NCI-H2196 (cell line): ENCODE results near the gene MRPS18A.
"Not testable (repeated sequence)": the region's sequence is repeated elsewhere in the genome, so short reads cannot be mapped to it uniquely, and the experiment has no call there.

ENCODE experiments used
- DNase-seq: peaks from one replicate; lab custom pipeline; 2025; ENCODE audit not compliant: unreplicated experiment; lab: John Stamatoyannopoulos, UW

MRPS18A gene

DNA sequence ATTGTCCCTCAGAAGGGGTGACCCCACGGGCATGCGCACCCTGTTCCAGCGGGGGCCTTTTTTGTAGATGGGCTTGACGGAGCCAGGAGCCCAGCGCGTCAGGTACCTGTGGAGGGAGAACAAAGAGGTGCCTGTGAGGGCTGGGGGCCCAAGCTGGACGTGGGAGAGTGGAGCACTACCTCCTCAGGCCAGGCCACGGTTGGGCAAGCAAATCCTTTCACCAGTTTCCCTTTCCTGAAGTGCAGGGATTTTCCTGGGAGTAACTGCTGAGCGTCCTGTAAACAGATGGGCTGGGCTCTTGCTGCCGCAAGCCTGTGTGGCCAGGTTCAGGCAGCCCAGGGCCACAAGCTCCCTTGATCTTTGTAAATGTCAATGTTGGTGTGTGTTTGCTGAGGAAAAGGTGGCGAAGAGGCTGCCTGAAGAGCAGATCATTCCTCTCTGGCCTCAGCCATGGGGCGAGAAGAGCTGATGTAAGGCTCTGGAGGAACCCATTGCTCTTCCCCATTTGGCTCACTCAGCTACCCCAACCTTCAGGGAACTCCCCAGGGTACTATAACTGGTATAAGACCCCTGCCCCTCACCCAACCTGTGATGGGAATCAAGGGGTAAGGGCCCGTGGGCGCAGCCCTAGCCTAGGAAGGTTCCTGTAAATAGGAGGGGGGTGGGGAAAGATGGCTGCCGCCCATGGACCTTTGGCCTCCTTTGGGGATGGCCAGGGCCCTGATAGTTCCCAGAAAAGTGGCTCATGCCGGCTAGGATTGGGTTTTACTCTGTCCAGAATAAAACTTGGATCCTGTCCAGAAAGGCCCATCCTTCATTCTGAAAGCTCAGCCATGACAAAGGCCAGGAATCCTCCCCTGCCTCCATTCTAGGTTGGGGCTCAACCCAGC lies 15.5 kb downstream of the MRPS18A start:
- no peak for DNase-seq

DNA sequence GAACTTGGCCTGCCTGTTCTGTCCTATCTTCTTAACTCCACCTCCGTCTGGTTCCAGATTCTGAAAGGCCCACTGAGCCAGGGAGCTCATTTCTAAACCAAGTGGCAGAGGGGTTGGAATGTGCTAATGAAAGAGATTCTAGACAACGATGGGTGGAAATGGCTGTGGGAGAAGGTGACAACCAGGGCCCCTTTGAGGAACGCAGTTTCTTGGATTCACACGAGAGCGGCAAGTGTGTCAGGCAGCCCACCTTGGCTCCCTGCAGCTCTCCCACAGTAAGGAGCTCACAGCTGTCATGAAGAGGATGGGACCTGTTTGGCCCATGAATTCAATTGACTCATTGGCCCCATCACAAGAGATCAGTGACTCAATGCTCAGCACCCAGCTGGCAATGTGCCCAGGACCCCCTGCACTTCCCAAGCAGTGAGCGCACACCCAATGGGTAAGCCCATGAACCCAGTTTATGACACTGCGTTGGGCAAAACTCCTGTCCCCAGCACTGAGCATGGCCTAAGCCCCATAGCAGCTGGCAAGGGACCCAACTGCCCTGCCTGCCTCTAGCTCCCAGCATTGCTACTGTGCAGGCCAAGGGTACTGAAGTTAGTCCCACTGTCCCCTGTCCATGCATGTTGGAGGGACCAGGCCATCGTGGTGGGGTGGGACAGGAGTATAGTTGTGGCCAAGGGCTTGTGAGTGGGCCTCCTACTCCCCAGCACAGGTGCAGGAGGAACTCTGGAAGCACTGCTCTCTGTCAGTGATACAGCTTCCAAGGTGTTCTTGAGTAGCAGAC lies 16.4 kb downstream of the MRPS18A start:
- no peak for DNase-seq

DNA sequence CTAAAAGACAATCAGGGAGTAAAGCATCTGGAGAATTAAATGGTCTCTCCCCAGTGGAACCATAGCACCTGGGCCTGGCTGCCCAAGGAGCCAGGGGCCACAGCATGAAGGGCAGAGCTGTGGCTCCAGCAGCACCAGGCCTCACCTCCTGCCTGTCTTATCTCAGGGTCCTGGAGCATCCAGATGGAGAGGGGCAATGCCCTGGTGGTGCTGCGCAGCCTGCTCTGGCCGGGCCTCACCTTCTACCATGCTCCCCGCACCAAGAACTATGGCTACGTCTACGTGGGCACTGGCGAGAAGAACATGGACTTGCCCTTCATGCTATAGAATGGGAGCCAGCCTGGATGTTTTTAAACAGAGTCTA lies 17.0 kb downstream of the MRPS18A start:
- DNase-seq = no peak

DNA sequence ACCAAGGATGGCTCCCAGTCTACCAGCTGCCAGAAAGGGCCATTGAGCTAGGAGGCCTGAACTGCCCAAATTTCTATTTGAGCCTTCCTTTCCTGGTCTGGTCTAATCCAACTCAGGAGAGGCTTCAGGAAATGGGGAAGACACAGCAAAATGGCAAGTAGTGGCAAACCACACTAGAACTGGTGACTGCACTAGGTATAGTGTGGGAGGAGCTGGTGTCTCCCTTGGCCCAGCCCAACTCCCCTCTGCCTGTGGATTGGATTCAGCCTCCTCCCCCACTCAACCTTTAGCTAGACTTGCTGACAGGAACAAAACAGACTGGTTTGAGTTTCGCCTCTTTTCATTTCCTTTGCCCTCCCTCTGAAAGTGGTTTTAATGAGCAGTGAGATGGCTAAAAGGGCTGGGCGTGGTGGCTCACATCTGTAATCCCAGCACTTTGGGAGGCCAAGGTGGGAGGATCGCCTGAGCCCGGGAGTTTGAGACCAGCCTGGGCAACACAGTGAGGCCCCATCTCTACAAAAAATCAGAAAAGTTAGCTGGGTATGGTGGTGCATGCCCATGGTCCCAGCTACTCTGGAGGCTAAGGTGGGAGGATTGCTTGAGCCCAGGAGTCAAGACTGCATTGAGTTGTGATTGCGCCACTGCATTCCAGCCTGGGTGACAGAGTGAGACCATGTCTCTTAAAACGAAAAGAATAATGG lies 17.5 kb downstream of the MRPS18A start:
- DNase-seq = no peak

DNA sequence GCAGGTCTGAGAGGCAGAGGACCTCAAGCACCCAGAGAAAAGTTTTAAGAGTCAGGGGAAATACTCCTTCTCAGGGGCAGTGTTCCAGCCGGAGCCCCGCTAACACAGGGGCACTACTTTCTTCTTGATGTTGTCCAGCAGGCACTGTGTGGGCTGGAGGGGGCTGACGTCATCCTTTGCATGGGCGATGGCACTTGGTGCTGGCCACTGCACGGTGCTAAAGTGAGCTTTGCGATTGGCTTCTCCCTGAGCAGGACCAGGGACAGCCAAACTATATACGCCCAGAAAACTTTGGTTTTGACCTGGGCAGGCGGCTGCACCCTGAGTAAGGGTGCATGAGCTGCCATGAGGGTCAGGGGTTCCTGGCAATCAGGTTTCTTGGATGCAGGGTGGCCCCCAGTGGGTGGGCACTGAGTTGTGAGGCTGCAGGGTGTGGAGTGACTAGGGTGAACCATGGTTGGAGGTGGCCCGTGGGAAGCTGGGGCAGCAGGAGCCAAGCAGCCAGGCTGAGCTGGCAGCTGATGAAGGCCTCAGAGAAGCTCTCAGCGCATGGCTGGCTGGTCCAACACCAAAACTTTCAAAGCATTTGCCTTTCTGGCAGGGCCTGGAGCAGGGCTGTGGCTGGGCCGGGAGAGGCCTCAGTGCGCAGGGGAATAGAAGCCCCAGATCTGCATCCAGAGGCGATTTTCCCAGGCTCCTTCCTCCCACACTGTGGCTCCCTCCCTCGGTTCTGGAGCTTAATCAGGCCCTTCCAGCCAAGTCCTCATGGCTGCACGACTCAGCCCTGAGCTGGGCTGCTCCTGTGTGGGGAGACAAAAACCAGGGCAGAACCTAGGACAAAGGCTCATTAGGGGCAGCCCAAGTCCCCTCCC lies 18.3 kb downstream of the MRPS18A start:
- DNase-seq = no peak

DNA sequence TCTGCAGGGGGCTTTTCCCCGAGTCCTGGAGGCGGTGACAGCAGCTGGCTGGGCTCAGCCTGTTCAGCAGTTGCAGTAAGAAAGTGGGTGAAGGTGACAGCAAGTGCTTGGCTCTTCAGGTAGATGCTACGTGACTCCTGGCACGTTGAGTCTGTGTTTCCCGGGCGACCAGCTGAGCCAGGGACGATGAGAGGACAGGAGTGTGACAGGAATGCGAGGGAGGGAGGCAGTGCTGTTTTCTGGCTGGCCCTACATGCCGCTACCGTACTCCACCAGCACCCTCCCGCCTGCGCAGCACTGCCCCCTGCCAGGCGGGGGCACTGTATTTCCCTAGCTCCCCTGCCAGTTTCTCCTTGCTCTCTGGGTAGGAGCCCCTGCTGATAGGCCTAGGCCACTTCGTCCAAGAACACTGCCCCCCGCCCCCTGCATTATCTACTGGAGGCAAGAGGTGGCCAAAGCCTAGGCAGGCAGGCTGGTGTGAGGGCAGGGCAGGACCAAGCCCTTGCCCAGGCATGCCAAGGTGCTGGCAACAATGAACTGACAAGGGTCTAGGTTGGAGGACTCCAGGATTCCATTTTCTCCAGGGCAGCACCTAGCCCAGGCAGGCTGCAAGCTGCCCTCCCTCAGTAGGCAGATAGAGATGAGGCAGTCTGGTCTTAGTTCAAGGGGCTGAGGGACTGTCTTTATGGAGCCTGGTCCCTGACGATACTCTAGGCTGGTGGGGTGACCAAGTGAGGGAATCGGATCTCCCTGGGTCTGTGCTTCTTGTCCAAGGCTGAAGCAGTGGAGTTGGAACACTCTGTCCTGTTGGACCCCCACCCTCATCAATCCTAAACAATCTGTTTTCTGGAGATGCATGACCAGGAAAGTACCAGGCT lies 19.2 kb downstream of the MRPS18A start:
- peak; percentile 46 for DNase-seq

DNA sequence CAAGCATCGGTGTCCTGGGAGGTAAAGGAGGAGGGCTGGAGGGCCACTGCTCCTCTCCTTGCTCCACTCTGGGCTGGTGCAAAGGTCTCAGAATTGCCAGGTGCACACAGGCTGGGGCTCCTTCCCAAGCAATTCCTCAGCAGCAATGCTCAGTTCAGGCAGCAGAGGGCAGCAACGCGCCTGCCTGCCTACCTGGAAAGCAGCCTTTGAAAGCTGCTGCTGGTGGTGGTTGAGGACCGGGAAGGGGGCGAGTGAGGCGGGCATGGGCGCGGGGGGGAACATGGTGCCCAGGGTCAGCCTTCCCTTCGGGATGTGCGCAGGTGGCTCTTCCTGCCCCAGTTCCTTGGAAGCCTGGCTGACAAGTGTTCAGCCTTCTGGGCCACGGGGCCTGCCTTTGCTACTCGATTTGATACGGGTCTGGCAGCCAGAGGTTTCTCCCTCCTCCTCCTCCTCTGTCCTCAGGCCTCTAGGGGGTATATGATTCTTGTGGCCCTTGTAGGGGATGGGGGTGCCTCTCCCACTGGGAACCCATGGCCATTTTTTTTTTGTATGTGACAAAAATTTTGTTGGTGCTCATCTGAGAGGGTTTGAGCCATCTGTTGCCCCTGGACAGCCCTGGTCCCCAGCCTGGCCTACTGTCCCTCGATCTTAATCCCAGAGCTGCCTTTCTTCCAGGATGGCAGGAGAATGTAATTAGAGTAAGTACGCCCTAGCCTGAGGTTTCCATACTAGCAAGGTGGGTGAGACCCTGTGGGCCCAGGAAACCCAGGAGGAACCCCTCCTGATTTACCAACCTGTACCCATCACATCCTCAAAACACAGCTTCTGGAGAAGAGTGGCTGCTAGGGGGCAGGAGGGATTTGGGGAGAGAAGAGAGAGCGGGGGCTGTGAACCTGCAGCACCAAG lies 20.1 kb downstream of the MRPS18A start:
- DNase-seq = peak; percentile 84

DNA sequence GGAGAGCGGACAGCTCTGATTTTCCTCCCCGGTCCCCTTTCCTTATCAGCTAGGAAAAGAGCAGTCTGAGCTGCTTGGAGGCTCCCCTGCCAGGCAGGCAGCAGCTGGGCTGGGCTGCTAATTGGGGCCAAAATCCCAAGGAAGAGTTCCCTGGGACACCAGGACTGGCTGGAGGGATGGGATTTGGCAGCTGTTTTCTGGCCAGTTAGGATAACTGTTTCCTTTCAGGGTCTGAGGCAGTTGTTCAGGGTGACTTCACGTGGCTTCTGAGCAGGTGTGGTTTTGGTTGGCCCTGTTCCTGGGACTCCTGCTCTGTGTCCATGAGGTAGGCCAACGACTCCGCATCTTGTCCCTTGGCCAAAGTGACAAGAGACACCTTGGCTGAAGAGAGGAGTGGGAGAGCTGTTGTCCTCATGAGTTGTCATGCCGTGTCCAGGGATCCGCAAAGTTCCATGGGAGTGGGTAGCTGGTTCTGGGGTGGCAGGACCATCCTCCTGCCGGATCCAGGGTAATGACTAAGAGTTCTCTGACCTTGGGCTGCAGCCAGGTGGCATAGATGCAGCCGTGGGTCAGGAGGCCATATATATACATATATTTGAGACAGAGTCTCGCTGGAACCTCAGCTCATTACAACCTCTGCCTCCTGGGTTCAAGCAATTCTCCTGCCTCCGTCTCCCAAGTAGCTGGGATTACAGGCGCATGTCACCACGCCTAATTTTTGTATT lies 21.2 kb downstream of the MRPS18A start:
- DNase-seq = no peak

DNA sequence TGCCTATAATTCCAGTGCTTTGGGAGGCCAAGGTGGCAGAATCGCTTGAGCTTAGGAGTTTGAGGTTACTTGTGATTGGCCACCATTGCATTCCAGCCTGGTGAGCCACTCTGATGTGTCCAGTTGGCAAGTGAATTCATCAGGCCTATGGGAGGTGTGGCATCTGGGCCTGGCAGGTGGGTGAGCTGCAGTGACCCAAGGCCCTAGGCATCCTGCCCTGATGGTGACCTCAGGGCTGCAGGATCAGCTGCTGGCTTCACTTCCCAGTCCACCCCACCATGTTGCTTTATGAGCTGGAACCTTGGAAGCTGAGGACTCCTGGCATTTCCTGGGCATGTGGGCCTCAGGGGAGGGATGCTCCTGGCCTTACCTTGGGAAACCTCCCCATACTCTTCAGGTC lies 22.2 kb downstream of the MRPS18A start:
- DNase-seq = no peak

DNA sequence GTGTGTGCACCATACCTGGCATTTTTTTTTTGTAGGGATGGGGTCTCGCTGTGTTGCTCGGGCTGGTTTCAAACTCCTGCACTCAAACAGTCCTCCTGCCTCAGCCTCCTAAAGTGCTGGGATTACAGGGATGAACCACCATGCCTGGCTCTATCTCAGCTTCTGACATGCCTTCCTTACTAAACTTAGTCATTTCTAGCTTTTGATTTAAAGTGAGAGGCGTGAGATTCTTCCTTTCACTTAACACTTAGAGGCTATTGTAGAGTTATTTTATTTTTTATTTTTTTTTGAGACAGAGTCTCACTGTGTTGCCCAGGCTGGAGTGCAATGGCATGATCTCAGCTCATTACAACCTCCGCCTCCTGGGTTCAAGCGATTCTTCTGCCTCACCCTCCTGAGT lies 24.6 kb downstream of the MRPS18A start:
- not testable (repeated sequence) for DNase-seq

DNA sequence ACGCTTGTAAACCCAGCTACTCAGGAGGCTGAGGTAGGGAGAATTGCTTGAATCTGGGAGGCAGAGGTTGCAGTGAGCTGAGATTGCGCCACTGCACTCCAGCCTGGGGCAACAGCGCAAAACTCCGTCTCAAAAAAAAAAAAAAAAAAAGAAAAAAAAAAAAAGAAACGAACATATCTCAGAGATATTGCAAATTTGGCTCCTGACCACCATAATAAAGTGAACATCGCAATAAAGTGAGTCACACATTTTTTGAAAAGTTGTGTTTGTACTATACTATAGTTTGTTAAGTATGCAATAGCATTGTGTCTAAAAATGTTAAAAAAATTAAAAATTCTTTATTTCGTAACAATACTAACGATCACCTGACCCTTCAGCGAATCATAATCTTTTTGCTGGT lies 29.4 kb downstream of the MRPS18A start:
- no peak for DNase-seq

DNA sequence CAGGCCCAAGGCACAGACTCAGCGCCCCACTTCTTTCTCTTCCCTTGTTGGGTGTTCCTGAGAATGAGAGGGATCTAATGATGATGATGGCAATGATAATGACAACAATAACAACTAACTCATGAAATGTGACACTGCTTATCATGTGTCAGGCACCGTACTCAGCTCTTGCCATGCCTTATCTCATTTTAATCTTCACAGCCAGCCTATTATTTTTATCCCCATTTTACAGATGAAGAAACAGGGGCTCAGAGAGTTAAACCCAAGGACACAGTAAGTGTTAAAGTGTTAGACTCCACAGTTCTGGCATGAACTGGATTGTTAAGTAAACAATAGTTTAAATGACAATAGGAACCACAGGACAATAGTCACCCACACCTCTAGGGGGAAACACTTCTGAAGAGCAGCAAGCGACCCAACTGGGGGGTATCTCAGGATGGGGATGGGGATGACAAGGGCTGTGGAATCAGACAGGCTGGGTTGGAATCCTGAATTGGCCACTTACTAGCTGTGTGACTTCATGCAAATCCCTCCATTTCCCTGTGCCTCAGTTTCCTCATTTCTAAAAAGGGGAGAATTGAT lies 30.3 kb downstream of the MRPS18A start:
- no peak for DNase-seq

DNA sequence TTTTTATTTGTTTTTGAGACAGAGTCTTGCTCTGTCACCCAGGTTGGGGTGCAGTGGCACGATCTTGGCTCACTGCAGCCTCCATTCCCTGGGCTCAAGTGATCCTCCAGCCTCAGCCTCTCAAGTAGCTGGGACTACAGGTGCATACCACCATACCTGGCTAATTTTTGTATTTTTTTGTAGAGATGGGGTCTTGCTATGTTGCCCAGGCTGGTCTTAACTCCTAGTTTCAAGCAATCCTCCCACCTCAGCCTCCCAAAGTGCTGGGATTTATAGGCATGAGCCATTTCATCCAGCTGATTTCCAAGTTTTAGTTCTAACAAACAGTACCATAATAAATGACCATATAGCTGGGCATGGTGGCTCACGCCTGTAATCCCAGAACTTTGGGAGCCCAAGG lies 34.8 kb downstream of the MRPS18A start:
- not testable (repeated sequence) for DNase-seq

DNA sequence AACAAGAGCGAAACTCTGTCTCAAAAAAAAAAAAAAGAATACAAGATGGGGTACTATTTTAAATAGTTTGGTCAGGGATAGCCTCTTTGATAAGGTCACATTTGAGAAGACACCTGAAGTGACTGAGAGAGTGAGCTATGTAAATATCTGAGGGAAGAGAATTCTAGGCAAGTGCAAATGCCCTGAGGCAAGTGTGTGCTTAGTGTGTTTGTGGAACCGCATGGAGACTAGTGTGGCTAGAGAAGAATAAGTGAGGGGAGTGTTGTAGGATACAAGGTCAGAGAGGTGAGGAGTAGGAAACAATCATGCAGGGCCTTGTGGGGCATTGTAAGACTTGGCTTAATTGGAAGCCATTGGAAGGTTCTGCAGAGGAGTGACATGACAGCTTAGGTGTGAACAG lies 39.3 kb downstream of the MRPS18A start:
- DNase-seq = no peak

DNA sequence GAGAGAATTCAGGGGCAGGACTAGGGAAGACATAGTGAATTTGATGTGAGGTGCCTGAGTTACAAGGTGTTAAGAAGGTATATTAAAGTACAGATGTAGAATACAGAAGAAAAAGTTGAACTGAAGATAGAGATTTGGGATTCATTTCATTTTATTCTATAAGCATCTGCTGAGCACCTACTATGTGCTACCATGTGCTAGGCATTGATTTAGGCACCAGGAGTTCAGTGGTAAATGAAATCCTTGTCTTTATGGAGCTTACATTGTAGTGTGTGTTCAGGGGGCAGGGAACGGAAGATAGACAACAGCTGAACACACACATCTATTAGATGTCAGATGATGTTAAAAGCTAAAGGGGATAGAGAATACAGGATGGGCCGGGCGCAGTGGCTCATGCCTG lies 40.0 kb downstream of the MRPS18A start:
- no peak for DNase-seq

DNA sequence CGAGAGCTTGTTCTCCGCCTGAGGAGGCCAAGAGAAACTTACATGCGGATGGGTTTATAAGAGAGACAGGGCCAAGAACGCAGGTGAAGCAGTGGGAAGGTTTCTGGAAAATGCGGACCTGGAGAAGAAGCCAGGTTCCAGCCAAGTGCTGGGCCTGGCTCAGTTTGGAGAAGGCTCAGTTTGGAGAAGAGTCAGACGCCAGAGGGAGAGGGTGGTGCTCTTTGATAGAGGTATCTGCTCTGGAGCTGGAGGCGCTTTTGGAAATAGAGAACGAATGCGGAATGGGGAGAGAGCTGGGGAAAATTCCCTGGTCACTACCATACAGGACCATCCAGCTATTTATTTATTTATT lies 42.0 kb downstream of the MRPS18A start:
- DNase-seq = peak; percentile 47

DNA sequence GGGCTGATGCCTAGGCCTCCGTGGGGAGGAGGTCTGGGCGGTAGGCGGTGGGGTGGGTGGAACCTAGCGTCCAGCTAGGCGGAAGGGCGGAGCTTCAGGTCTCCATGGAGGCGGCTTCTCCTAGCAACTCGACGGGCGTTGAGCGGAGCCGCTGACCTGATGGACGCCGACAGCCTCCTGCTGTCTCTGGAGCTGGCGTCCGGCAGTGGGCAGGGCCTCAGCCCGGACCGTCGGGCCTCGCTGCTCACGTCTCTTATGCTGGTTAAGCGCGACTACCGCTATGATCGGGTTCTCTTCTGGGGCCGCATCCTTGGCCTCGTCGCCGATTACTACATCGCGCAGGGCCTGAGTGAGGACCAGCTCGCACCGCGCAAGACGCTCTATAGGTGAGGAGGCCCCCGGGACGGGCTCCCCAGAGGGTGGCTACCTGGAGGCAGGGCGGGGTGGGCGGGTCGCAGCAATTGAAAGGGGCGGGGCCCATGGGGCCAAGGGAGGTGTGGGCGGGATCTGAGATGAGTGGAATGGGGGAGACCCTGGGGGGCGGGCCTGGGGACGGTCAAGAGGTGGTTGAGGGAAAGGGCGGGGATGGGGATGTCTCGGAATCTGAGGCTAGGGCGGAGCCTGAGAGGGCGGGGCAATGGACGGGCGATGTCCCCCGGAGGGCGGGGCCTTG lies 42.5 kb downstream of the MRPS18A start, which contains the start of gene RSPH9:
RSPH9 (plus strand) TSS at position 97 of the 673 bp plus-strand sequence; CDS start at position 160, 63 bp downstream.
- peak; percentile 63 for DNase-seq
